ENCODE measurements around the gene PPP1R1B.
"Not testable (repeated sequence)": the region's sequence is repeated elsewhere in the genome, so short reads cannot be mapped to it uniquely, and the experiment has no call there.

PPP1R1B gene

GRCh38 chr17:39582658-39583057 lies 44.1 kb upstream of the PPP1R1B start:
- no peak for DNase-seq (ENCODE audit: low read depth, low spot score)
- TF ChIP-seq CTCF (IDR thresholded peaks at IDR 0.05; ENCODE audit: low read depth, low read length) = no peak
- in situ Hi-C loops (cut with HindIII; ENCODE audit: low sequenced_read_pairs) = no loop called here
- no peak overlapping the region for H3K4me3 ChIP-seq (ENCODE audit: low read depth, low read length)

- DNase-seq (ENCODE audit: low read depth, low spot score); H3K4me3 ChIP-seq (ENCODE audit: low read depth, low read length); in situ Hi-C loops (cut with HindIII; ENCODE audit: low sequenced_read_pairs): not testable (repeated sequence)
These were observed 36.6 kb upstream of the PPP1R1B start for GRCh38 chr17:39590180-39590579.

- no peak for TF ChIP-seq CTCF (IDR thresholded peaks at IDR 0.05; ENCODE audit: low read depth, low read length)
- H3K4me3 ChIP-seq (ENCODE audit: low read depth, low read length) = no peak overlapping the region
- peak; percentile 38 for DNase-seq (ENCODE audit: low read depth, low spot score)
- in situ Hi-C loops (cut with HindIII; ENCODE audit: low sequenced_read_pairs) = no loop called here
These were observed 34.5 kb upstream of the PPP1R1B start for GRCh38 chr17:39591958-39592954.

GRCh38 chr17:39593371-39593770 lies 33.4 kb upstream of the PPP1R1B start:
- H3K4me3 ChIP-seq (ENCODE audit: low read depth, low read length) = no peak overlapping the region
- in situ Hi-C loops (cut with HindIII; ENCODE audit: low sequenced_read_pairs) = no loop called here
- no peak for DNase-seq (ENCODE audit: low read depth, low spot score)
- TF ChIP-seq CTCF (IDR thresholded peaks at IDR 0.05; ENCODE audit: low read depth, low read length) = no peak

GRCh38 chr17:39595294-39595693 lies 31.5 kb upstream of the PPP1R1B start:
- TF ChIP-seq CTCF (IDR thresholded peaks at IDR 0.05; ENCODE audit: low read depth, low read length) = no peak
- H3K4me3 ChIP-seq (ENCODE audit: low read depth, low read length) = no peak overlapping the region
- in situ Hi-C loops (cut with HindIII; ENCODE audit: low sequenced_read_pairs) = no loop called here
- no peak for DNase-seq (ENCODE audit: low read depth, low spot score)

- H3K4me3 ChIP-seq (ENCODE audit: low read depth, low read length) = no peak overlapping the region
- DNase-seq (ENCODE audit: low read depth, low spot score) = no peak
- in situ Hi-C loops (cut with HindIII; ENCODE audit: low sequenced_read_pairs) = no loop called here
- TF ChIP-seq CTCF (IDR thresholded peaks at IDR 0.05; ENCODE audit: low read depth, low read length) = no peak
These were observed 30.7 kb upstream of the PPP1R1B start for GRCh38 chr17:39595928-39596510.
